HEK293 (cell line): ENCODE data around the gene UACA.

Source experiments
- ZSCAN23 ChIP-seq: fragments of 450-650 bp; formaldehyde crosslinking; IDR thresholded peaks from 2 replicates; pipeline ENCODE4 v1.5.1; 2016; ENCODE audit warnings: missing biosample characterization, missing genetic modification characterization
- TF ChIP-seq, protein P1 (sequence below): fragments of 450-650 bp; formaldehyde crosslinking; IDR thresholded peaks from 2 replicates; pipeline ENCODE4 v1.5.1; 2016; ENCODE audit warnings: missing biosample characterization, missing genetic modification characterization
- TF ChIP-seq, protein P2 (sequence below): fragments of 450-650 bp; formaldehyde crosslinking; IDR thresholded peaks from 2 replicates; pipeline ENCODE4 v1.5.1; 2017; ENCODE audit warnings: missing biosample characterization, mild to moderate bottlenecking, missing genetic modification characterization, moderate library complexity

DNA sequence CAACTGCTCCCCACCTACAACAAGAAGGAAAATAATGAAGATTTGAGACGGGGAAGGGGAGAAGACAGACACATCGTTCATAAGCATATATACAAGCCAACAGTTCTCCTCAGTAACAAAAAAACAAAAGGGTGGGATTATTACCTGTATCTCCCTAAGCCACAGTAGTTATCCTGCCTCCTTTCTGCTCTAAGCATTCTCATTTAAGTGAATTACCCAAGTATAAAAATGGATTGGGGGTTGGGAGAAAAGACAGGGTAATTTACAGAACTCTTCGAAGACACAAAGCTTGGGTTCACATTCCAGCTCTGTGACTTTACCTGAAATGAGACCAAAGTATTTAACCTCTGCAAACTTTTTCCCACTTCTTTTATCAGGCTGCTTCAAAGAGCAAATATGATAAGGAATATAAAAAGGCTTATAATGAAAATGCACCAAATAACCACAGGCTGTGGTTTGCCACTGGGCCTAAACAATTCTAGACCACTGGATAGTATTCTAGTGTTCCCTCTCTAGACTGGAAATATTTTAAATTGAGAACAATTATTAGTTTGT lies 64.4 kb downstream of the UACA start:
- TF ChIP-seq, protein P1, sequence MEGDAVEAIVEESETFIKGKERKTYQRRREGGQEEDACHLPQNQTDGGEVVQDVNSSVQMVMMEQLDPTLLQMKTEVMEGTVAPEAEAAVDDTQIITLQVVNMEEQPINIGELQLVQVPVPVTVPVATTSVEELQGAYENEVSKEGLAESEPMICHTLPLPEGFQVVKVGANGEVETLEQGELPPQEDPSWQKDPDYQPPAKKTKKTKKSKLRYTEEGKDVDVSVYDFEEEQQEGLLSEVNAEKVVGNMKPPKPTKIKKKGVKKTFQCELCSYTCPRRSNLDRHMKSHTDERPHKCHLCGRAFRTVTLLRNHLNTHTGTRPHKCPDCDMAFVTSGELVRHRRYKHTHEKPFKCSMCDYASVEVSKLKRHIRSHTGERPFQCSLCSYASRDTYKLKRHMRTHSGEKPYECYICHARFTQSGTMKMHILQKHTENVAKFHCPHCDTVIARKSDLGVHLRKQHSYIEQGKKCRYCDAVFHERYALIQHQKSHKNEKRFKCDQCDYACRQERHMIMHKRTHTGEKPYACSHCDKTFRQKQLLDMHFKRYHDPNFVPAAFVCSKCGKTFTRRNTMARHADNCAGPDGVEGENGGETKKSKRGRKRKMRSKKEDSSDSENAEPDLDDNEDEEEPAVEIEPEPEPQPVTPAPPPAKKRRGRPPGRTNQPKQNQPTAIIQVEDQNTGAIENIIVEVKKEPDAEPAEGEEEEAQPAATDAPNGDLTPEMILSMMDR (tag by site-specific recombination), result no peak
- TF ChIP-seq, protein P2, sequence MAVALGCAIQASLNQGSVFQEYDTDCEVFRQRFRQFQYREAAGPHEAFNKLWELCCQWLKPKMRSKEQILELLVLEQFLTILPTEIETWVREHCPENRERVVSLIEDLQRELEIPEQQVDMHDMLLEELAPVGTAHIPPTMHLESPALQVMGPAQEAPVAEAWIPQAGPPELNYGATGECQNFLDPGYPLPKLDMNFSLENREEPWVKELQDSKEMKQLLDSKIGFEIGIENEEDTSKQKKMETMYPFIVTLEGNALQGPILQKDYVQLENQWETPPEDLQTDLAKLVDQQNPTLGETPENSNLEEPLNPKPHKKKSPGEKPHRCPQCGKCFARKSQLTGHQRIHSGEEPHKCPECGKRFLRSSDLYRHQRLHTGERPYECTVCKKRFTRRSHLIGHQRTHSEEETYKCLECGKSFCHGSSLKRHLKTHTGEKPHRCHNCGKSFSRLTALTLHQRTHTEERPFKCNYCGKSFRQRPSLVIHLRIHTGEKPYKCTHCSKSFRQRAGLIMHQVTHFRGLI (tag by site-specific recombination), result no peak
- TF ChIP-seq ZSCAN23 (tag by site-specific recombination), result no peak
